GM18858 (cell line): ENCODE measurements around the gene TPST2.
A peak's percentile ranks its signal among the peaks of the same experiment; 100 is the strongest.

ENCODE experiments used
- ATAC-seq: cut with Tn5 transposase; IDR thresholded peaks from one replicate; pipeline ENCODE4 v1.9.1; 2021; ENCODE audit not compliant: unreplicated experiment

Gene TPST2

DNA sequence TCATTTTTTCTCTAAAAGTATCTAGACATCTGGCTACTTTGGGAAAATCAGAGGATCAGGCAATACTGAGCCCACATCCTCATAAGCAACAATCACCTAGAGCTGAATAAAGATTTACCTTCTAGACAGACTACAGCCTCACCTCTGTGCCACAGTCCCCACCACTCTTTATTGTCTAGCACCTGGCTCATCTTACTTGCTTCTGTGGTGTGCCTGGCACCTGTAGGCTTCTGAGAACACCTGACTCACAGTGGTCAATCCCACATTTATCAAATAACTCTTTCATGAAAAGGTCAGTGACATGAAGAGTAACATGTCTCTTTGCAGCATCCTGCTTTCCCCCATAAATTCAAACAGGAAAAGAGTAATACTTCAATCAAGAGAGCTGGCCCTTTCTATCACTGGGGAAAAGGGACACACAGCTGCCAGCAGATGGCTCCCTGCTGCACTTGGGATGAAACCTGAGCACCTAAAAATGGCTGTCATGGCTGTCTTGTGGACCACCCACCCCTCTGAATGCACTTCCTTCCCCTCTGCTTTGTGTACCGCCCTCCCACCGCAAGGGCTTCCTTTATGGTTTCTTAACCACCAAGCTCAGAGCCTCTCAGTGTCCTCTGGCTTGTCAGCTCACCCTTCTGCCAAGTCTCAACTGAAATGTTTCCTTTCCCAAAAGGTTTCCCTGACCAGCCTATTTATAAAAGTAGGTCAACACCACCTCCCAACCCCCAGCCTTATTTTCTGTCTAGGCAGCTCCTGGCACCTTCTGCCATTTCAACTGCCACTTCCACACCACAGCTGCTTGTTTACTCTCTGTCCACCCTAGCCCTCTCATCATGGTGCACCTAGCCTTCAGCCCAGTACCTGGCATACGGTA is 87.0 kb downstream of the TPST2 start:
- no peak for ATAC-seq

DNA sequence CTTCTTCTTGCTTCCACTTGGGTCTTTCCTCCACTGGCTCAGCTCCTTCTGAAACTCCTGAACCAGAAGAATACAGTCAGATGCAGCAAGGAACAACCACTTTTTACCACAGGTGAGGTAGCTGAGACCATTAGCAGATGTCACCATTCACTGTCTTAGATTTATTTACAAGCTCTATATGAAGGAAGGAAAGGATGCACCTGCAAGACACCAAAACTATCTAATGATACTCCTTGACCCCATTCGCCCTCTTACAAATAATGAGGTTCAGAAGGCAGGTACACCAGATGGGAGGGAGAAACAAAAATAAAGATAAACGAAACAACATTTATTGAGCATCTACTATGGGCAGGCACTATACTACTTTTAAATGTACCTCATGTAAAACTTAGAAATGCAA is 87.9 kb downstream of the TPST2 start:
- ATAC-seq: no peak

DNA sequence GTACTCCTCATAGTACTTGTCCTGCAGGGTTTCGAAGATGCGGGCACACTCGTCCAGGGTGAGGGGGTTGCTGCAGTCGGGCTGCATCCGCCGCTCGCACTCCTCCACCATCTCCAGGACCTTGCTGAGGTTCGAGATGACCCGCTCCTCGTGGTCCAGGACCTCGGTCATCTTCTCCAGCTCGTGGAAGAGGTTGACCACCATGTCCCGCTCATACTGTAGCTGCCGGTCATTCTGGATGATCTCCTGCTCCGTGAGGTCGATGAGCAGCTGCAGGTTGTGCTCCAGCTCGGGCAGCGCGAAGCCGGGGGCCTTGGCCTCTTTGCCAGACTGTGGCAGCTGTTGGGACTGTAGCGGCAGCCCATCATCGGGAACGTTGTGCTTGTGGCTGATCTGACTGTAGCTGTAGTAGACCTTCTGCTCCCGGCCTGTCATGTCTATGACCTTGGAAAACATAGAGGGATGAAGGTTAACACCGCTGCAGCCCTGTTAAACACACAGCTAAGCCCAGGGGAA is 90.7 kb downstream of the TPST2 start:
- ATAC-seq: no peak

DNA sequence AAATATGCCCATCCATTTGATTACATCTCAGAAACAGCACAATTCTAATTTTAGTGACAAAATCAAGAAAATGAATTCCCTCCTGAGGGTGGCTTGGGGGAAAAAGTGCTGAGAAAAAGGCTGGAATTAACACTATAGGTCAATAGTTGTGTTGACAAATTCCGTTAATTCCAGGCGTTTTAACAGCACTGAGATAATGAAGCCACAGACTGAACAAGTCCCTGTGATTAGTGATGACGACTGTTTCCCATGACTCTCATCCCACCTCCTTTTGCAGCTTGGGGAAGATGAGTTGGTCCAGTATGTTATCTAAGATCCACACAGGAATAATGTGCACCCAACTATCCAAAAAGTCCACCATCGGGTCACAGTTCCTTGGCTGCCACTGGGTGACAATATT is 93.5 kb downstream of the TPST2 start:
- ATAC-seq: no peak

DNA sequence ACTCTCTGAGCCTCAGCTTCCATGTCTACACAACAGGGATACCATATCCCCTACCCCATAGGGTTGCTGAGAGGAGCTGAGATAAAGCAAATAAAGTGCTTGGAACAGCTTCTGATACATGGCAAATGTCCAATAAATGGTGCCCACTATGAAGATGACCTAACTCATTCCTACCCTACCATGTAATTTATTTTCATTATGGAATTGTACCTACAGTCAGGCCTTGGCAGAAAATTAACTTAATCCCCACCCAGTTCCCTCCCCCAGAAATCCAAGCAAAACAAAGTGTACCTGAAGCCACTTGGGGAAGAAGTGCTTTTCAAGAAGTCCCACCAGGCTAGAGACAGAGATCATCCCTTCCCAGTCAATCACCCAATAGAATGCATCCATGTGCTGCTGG is 95.4 kb downstream of the TPST2 start:
- ATAC-seq: no peak

DNA sequence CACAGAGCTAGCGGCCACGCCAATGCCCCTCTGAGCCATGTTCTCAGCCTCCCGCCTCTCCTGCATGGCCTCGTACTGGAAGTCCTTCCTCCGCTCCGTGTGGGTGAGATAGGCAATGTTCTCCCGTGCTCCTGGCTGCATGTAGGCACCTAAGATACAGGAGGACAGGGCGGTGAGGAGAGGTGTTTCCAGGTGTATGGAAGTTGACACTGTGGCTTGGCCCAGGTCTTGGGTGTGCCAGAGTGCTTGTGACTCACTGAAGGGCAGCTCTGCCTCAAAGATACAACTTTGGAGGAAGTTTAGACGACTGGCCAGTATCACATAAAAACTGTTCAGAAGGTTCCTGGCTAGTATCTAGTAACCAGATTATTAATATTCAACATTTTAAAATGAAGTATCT is 97.7 kb downstream of the TPST2 start:
- no peak for ATAC-seq

DNA sequence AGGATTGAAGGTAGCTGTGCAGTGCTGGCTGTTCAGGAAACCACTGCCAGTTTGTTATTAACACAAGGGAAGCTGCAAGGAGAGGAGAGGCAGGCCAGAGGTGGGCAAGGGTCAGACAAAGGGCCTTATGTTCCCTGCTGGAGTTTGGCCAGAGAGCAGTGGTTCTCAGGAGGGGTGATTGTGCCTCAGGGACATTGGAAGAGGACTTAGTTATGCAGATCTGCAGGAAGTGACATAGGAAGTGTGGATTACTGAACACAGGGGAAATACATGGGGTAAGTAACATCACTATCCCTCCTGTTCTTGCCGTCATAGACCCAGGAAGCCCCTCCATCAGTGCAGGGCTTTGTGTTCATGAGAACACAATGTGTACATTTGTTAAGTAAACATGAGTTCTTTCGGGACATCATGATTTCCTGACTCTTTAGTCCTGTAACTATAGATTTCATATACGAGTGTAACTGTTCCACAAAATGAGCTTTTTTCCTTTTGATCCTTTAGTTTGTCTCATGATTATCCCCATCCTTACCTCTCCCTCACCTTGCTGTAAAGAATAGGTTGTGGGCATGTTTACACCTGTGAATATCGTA is 100.4 kb downstream of the TPST2 start:
- no peak for ATAC-seq

DNA sequence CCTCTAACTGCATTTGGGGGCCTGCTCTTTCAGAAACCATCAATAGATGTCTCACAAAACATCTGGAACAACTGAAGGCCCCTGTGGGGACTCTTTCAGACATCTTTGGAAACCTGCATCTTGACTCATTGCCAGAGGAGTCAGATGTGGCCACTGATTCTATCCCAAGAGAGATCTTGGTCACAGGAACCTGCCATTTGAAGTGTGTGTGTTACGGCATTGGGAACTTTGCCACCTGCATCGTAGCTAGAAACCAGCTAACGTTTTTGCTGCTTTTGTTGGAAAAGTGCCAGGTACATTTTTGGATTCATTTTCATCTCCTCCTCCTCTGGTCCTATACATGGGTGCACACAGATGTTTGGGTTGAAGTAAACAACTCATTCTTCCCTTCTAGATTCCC is 101.9 kb downstream of the TPST2 start:
- no peak for ATAC-seq

DNA sequence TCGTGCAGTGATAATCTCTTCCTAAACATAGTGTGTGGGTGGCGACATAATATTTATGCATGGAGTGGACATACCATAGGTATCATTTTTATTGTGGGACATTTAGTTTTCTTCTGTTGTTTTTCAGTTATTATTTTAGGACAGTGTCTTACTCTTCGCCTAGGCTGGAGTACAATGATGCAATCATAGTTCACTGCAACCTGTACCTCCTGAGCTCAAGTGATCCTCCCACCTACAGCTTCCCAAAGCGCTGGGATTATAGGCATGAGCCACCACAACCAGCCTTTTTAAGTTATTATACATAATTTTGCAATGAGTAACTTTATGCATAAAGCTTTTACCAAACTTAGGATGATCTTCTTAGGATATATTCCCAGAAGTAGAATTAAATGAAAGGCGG is 103.5 kb downstream of the TPST2 start:
- no peak for ATAC-seq

DNA sequence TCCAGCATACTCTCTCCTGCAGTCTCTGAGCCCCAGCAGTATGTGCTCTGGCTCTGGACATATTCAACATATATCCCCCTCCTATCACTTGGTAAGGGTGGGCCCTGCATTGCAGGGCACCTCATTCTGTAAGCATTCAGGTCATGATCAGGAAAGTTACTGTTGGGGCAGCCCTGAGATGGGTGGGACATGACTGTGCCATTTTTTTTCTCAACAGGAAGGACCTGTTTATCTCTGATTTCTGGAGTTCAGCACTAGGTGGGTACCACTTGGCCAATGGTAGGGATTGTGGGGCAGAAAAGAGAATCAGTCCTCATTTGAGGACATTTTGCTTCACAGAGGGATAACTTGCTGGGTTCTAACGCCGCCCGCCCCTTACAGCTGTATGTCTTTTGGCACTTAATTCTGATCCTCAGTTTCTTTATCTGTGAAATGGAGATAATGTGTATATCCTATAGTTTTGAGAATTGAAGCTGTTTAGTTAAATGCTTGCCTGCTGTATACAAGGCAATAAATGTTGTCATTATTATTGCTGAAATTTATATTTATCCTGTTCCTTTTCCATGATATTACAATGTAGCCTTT is 104.0 kb downstream of the TPST2 start:
- ATAC-seq: no peak

DNA sequence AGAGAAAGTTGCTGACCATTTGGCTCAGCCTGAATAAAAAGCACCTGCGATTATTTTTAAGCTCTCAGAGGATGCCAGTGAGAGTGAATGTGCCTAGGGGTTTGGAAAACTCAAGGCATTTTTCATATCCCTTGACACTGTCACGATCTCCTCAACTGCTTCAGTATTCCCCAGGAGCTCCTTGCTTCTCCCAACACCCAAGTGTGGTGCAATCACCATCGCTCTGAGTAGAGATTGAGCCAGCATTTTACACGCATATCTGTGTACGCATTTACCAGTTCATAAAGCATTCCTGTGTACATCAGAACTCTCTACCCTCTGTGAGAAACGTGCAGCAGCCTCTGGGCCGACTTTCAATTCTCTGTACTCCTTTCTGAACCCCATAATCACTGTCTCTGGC is 104.9 kb downstream of the TPST2 start:
- ATAC-seq: no peak

DNA sequence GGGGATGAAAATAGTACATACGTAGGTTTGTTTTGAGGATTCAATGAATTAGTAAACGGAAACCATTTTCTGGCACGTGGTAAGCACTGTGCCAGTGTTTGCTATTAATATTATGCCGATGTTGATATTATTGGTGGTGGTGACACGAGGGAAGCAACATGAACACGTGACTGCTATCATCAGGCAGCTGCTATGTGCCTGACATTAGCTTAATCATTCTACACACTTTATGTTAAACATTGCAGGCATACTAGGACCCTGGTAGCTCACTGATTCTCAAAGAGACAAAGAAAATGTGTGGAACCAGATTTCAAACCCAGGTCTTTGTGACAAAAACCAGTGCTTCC is 105.6 kb downstream of the TPST2 start:
- ATAC-seq: no peak

DNA sequence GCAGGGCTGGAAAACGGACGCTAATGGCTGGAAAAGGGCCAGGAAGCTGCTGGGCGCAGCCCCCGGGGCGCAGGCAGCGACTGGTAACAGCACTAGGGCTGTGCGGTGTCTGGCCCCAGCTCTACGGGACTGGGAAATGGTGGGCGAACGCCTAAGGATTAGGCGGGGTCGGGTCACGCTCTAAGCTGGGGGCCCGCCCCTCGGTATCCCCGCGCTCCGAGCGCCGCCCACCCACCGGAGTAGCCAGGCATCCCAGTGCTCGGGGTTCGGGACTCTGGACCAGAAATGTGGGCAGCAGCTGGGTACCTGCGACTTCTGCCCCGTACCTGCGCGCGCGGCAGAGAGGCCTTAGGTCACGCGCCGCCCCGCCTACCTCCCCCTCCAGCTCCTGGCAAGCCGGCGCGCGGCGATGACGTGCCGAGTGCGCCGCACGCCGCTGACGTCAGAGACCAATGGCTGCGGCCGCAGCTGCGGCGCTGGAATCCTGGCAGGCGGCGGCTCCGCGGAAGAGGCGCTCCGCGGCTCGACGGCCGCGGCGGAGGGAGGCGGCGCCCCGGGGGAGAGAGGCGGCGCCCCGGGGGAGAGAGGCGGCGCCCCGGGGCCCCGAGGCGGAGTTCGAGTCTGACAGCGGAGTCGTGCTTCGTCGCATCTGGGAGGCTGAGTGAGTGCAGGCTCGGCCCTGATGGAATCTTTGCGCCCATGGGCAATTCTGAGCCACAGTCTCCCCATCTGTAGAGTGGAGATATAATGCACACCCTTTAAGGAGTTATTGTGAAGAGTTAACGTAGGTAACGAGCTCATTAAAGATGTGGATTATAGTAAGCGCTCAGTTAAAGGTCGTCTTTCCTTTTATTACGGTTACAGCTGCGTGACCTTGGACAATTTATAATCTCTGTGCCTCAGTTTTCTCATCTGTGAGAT is 106.2 kb downstream of the TPST2 start, which contains the start of the genes HPS4 and SRRD:
Gene HPS4 (minus strand): TSS at position 345 of the 921 bp plus-strand sequence. CDS start 2,021 bp downstream, outside the sequence.
Gene SRRD (plus strand): TSS at position 439 of the 921 bp plus-strand sequence. CDS start 14 bp downstream, at position 453.
- ATAC-seq: peak; percentile 44

DNA sequence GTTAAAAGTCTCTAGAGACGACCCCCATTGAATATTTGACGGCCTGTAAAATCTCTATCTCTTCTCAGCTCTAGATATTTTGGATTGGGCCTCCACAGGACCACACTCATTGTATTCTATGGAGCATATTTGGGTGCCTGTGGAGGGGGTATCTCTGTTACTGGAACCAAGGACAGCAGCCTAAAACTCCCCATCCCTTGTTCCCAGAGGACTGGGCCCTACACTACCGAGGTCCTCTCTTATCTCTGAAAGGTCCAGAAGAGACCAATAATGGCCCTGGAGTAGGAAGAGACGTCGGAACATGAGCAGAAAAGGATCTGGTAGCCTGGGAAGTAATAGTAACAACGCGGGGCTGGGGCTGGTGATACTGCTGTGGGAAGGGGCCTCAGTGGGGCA is 106.9 kb downstream of the TPST2 start:
- no peak for ATAC-seq

DNA sequence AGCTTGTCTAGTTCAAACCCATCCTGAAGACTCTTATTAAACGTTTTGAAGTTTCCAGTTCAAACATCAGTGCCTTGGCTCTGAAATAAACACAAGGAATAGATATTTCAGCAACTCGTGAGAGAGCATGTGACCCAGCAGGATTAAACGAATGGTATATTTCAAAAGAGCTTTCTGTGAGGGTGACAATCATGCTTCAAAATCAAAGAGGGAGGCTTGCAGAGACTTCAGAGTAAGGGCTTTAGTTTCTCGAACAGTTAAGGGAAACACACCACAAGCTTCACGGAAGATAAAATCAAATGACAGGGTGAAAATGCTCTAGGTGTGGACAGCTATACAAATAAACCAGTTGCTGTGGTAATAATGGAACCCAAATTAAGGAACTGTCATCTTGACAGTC is 107.8 kb downstream of the TPST2 start:
- ATAC-seq: no peak

DNA sequence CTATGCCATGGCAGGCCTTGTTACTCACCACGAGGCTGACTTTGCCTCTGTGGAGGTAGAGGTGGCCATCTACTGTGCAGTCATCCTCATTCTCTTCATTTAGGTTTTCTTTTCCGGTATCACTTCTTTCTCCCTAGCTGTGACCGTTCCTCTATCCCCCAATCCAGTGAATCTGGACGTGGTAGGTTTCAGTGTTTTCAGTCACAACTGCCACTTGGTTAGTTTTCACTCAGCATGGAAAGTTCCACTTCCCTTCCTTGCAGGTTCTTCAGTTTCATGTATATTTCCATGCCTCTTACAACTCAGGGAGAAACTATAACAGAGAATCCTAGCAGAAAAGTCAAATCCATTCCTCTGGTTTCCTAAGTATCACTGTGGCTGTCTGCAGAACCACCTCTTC is 108.2 kb downstream of the TPST2 start:
- ATAC-seq: no peak

DNA sequence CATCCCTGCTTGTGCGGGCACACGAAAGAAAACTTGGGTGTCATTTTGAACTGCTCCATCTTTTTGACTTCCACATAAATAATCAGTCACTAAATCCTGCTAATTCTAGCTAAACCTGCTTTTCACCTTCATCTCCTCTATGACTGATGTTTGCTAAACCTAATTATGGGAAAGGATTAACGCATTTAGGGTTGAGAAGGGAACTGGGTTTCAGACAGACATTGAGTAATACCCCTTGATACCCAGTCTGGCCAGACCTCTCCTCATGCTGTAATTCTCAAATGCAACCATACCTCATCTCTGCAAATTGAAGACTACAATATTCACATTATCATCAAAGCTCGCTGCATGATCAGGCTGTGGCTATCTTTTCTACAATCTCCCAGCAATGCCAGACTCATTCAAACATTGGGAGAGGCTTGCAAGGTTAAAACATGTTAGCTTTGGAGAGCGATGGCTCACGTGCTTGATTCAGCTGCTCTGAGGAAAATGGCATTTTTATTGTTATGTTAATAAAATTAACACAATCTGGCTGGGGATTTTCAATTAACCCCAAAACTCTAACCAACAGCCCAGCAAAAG is 108.7 kb downstream of the TPST2 start:
- ATAC-seq: no peak

DNA sequence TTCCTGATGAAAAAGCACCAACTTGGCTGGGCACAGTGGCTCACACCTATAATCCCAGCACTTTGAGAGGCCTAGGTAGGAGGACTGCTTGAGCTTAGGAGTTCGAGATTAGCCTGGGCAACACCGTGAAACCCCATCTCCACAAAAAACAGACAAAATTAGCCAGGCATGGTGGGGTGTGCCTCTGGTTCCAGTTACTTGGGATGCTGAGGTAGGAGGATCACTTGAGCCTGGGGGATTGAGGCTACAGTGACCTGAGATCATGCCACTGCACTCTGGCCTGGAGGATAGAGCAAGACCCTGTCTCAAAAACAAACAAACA is 109.4 kb downstream of the TPST2 start:
- ATAC-seq: no peak

DNA sequence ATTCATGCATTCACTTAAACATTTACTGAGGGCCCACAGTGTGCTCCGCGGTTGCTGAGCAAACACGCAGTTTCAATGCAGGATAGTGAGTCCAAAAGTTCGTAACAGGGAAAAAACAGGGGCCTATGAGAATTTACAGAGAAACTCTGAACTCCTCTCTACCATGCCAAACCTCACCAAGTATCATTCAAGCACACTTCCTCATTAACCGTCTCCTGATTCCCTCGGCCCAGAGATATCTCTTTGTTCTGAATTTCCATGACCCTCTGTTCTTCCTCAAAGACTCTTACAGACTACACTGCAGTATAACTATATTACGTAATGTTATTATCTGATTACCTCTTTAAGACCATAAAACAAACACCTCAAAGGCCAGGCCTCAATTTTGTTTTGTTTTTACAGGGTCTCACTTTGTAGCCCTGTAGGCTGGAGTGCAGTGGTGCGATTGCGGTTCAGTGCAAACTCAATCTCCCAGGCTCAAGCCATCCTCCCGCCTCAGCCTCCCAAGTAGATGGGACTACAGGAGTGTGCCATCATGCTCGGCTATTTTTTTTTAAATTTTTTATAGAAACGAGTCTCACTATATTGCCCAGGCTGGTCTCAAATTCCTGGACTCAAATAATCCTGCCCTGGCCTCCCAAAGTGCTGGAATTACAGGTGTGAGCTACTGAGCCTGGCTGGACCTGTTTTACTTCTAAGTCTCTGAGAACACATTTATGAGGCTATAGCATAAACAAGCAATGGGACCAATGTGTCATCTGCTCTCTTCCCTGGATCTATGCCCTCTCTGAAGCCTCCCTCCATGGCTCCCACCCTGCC is 109.9 kb downstream of the TPST2 start:
- ATAC-seq: no peak
